Inferior parietal cortex (tissue), 1 donor: Measurements from ENCODE around the gene ACRBP.

Experiments used
- DNase-seq: peaks from one replicate; pipeline ENCODE4 v3.0.0-alpha.2; 2016; ENCODE audit errors: extremely low spot score

Gene ACRBP

GRCh38 chr12:6647083-6647604, at the start of gene ACRBP:
TSS of gene ACRBP (minus strand) at chr12:6647432. CDS start at chr12:6647366, 66 bp downstream.
- no peak for DNase-seq

GRCh38 chr12:6695313-6696045, 48.2 kb upstream of the ACRBP start:
- no peak for DNase-seq

GRCh38 chr12:6694701-6695100, 47.5 kb upstream of the ACRBP start:
- no peak for DNase-seq

- DNase-seq = no peak
Observed at GRCh38 chr12:6693832-6694355, 46.7 kb upstream of the ACRBP start.

- DNase-seq = no peak
Observed at GRCh38 chr12:6692888-6693287, 45.7 kb upstream of the ACRBP start.

GRCh38 chr12:6691473-6691872, 44.2 kb upstream of the ACRBP start:
- DNase-seq = no peak

- peak; percentile 100 for DNase-seq
Observed at GRCh38 chr12:6688999-6689882, 42.0 kb upstream of the ACRBP start, which contains the start of gene ZNF384. TSS of gene ZNF384 (minus strand) at chr12:6689375. CDS start at chr12:6679520, 9,855 bp downstream.

- peak; percentile 80 for DNase-seq
Observed at GRCh38 chr12:6688543-6688998, 41.3 kb upstream of the ACRBP start.

- no peak for DNase-seq
Observed at GRCh38 chr12:6685814-6686213, 38.6 kb upstream of the ACRBP start.

GRCh38 chr12:6684609-6685008, 37.4 kb upstream of the ACRBP start:
- peak; percentile 44 for DNase-seq

GRCh38 chr12:6676962-6677361, 29.7 kb upstream of the ACRBP start:
- DNase-seq = no peak

- no peak for DNase-seq
Observed at GRCh38 chr12:6672143-6672542, 24.9 kb upstream of the ACRBP start.

- no peak for DNase-seq
Observed at GRCh38 chr12:6667559-6668210, 20.5 kb upstream of the ACRBP start.

- no peak for DNase-seq
Observed at GRCh38 chr12:6666211-6666610, 19.0 kb upstream of the ACRBP start.

- no peak for DNase-seq
Observed at GRCh38 chr12:6664902-6665301, 17.7 kb upstream of the ACRBP start.

GRCh38 chr12:6662906-6663742, 15.9 kb upstream of the ACRBP start, which contains the start of gene ING4:
TSS of gene ING4 (minus strand) at chr12:6663119. CDS start at chr12:6663101, 18 bp downstream.
- DNase-seq = peak; percentile 100

- no peak for DNase-seq
Observed at GRCh38 chr12:6662602-6662905, 15.3 kb upstream of the ACRBP start.

GRCh38 chr12:6653987-6654386, 6.8 kb upstream of the ACRBP start:
- no peak for DNase-seq

- no peak for DNase-seq
Observed at GRCh38 chr12:6653342-6653741, 6.1 kb upstream of the ACRBP start.

- no peak for DNase-seq
Observed at GRCh38 chr12:6652391-6652790, 5.2 kb upstream of the ACRBP start.

GRCh38 chr12:6650832-6651231, 3.6 kb upstream of the ACRBP start:
- DNase-seq = no peak
